ENCODE results near the gene ANGPTL2. TPM values are rescaled to one million over a fixed set of nuclear protein-coding genes. Genes with fewer than 3 reads are reported as not detected.
"Not testable (repeated sequence)": the region's sequence is repeated elsewhere in the genome, so short reads cannot be mapped to it uniquely, and the experiment has no call there.

The ANGPTL2 gene
- total RNA-seq, 4 donors from 2014 or later, result 5.9 to 12.6 (median 8.7) TPM

DNA sequence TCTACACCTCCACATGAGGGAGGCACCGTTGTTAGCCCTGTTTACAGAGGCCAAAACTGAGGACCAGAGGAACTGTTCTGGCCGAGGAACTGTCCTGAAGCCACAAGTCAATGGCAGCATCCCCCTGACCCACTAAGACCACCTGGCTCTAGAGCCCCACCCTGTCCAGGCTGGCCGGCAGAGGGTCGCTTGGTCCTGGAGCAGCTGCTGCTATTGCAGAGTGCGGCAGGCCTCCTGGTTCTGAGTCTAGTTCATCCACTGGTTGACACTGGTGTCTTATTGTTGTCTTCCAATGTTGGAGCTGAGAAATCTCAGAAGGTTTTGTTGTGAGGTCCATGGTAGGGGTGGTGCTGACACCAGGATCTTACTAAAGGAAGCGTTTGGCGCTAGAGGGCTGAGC lies 26.6 kb upstream of the ANGPTL2 start:
- no peaks in the 10 kb centered on the region for H3K9me3 ChIP-seq
- no peaks in the 10 kb centered on the region for H3K36me3 ChIP-seq
- H3K27me3 ChIP-seq, result no peaks in the 10 kb centered on the region
- intact Hi-C loops (cut with DNase I), result no loop called here
- H3K4me3 ChIP-seq (replicated peaks in 1 of 3), result no peak overlapping the region
- DNase-seq, result no peak
- H3K27ac ChIP-seq, result no peak overlapping the region
- no peak for TF ChIP-seq POLR2A (IDR thresholded peaks at IDR 0.05)
- TF ChIP-seq, protein P1, sequence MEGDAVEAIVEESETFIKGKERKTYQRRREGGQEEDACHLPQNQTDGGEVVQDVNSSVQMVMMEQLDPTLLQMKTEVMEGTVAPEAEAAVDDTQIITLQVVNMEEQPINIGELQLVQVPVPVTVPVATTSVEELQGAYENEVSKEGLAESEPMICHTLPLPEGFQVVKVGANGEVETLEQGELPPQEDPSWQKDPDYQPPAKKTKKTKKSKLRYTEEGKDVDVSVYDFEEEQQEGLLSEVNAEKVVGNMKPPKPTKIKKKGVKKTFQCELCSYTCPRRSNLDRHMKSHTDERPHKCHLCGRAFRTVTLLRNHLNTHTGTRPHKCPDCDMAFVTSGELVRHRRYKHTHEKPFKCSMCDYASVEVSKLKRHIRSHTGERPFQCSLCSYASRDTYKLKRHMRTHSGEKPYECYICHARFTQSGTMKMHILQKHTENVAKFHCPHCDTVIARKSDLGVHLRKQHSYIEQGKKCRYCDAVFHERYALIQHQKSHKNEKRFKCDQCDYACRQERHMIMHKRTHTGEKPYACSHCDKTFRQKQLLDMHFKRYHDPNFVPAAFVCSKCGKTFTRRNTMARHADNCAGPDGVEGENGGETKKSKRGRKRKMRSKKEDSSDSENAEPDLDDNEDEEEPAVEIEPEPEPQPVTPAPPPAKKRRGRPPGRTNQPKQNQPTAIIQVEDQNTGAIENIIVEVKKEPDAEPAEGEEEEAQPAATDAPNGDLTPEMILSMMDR (IDR thresholded peaks at IDR 0.05), result no peak
- H3K4me1 ChIP-seq, result peaks cover 0 to 10% of the 10 kb centered on the region in 2 donors
- 98 to 100% methylated on average over 4 to 7 of the region's 7 CpGs for WGBS, 2 donors

DNA sequence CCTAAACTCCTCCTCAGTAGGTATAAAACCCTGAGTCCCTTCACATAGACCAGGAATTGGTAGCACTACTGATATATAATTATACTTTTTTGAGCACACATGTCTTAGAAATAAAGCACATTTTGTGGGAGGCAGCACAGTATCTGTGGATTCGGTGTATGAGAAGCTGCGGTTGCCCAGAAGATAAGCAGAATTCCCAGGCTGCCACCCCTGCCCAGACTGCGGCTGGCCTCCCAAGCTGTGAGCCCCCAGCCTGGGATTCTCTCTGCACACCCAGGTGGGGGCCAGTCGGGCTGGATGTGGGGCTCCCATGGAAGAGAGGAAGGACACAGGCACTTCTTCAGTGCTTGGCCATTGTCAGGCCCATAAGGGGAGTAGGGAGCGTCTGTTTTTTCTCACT lies 25.6 kb upstream of the ANGPTL2 start:
- no peak overlapping the region for H3K4me3 ChIP-seq (replicated peaks in 1 of 3)
- H3K9me3 ChIP-seq, result no peaks in the 10 kb centered on the region
- H3K36me3 ChIP-seq, result no peaks in the 10 kb centered on the region
- 89 to 94% methylated on average over 5 of the region's 5 CpGs for WGBS, 2 donors
- intact Hi-C loops (cut with DNase I), result no loop called here
- DNase-seq, result no peak
- TF ChIP-seq, protein P1 (IDR thresholded peaks at IDR 0.05), result no peak
- TF ChIP-seq POLR2A (IDR thresholded peaks at IDR 0.05), result no peak
- H3K4me1 ChIP-seq, result peaks cover 2 to 12% of the 10 kb centered on the region in 2 donors
- no peak overlapping the region for H3K27ac ChIP-seq
- H3K27me3 ChIP-seq, result no peaks in the 10 kb centered on the region

DNA sequence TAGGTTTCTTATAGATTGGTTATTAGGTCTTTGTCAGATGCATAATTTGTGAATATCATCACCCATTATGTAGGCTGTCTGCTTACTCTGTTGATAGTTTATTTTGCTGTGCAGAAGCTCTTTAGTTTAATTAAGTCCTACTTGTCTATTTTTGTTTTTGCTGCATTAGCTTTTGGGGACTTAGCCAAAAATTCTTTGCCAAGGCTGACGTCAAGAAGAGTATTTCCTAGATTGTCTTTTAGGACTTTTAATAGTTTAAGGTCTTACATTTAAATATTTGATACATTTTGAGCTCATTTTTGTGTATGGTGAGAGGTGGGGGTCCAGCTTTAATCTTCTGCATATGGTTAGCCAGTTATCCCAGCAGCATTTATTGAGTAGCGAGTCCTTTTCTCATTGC lies 24.8 kb upstream of the ANGPTL2 start:
- TF ChIP-seq POLR2A (IDR thresholded peaks at IDR 0.05), result no peak
- TF ChIP-seq, protein P1 (IDR thresholded peaks at IDR 0.05), result no peak
- Histone ChIP-seq H3K27me3 (no peaks in the 10 kb centered on the region), H3K9me3 (no peaks in the 10 kb centered on the region), H3K36me3 (no peaks in the 10 kb centered on the region), H3K4me3 (replicated peaks in 1 of 3) (no peak overlapping the region), H3K4me1 (peaks cover 7 to 16% of the 10 kb centered on the region in 2 donors), H3K27ac (no peak overlapping the region)
- WGBS, 2 donors, result 57 to 61% methylated on average over 2 of the region's 2 CpGs
- intact Hi-C loops (cut with DNase I), result no loop called here
- DNase-seq, result no peak

DNA sequence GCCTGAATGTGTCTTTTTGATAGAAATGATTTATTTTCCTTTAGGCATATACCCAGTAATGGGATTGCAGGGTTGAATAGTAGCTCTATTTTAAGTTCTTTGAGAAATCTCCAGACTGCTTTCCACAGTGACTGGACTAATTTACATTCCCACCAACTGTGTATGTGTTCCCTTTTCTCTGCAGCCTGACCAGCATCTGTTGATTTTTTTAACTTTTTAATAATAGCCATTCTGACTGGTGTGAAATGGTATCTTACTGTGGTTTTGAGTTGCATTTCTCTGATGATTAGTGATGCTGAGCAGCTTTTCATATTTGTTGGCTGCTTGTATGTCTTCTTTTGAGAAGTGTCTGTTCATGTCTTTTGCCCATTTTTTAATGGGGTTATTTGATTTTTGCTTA lies 24.4 kb upstream of the ANGPTL2 start:
- H3K4me3 ChIP-seq (replicated peaks in 1 of 3); DNase-seq; H3K36me3 ChIP-seq; intact Hi-C loops (cut with DNase I); H3K9me3 ChIP-seq; H3K27me3 ChIP-seq; H3K27ac ChIP-seq: not testable (repeated sequence)
- peaks cover 11 to 20% of the 10 kb centered on the region in 2 donors for H3K4me1 ChIP-seq

DNA sequence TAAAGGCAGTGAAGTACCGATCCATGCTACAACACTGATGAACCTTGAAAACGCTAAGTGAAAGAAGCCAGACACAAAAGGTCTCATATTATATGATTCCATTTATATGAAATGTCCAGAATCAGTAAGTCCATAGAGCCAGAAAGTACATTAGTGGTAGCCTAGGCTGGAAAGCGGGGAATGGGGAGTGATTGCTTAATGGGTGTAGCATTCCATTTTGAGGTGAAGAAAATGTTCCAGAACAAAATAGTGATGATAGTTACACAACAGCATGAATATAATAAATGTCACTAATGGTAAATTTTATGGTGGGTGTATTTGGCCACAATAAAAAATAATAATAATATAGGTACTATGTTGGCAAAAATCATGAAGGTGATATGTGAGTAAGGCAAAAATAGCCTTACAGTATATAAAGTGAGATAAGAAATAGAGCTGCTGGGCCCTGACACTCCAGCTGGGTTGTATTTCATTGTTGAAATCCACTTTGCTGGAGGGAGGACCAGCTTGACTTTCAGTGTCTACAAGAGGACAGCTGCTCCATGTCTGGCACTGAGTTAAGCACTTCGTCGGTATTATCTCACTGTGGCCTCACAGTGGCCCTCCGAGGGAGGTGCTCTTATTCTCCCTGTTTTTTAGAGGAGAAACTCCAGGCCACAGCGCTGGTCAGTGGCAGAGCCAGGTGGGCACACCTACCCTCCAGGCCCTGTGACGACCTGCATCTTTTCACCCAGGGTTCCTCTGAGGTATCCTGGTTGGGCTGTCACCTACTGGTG lies 22.4 kb upstream of the ANGPTL2 start:
- Histone ChIP-seq H3K36me3 (no peaks in the 10 kb centered on the region), H3K27me3 (no peaks in the 10 kb centered on the region), H3K27ac (no peak overlapping the region), H3K4me1 (peaks cover 15 to 30% of the 10 kb centered on the region in 2 donors), H3K9me3 (no peaks in the 10 kb centered on the region), H3K4me3 (replicated peaks in 1 of 3) (no peak overlapping the region)
- no peak for DNase-seq
- WGBS, 2 donors, result 91 to 94% methylated on average over 8 of the region's 8 CpGs
- TF ChIP-seq POLR2A (IDR thresholded peaks at IDR 0.05), result no peak
- TF ChIP-seq, protein P1 (IDR thresholded peaks at IDR 0.05), result no peak
- intact Hi-C loops (cut with DNase I), result no loop called here
